SK-N-SH treated with all-trans-retinoic acid at 6 μM for 48 hours (cell line): ENCODE results near the gene STXBP3.

Experiments
- ATAC-seq: fragments of 200-7000 bp; cut with Tn5 transposase; 3 replicates; pipeline ENCODE4 v1.9.1; 2020; ENCODE audit warnings: mild to moderate bottlenecking, moderate library complexity
- ARNTL ChIP-seq: fragments of 450-650 bp; formaldehyde crosslinking; IDR thresholded peaks from 2 replicates; pipeline ENCODE4 v1.5.0; 2020; ENCODE audit warnings: low read depth, mild to moderate bottlenecking, moderate library complexity, borderline replicate concordance
- BACH2 ChIP-seq: fragments of 250-450 bp; sonication (Bioruptor Pico); IDR thresholded peaks from 2 replicates; pipeline ENCODE4 v1.9.0; 2021; ENCODE audit warnings: mild to moderate bottlenecking, borderline replicate concordance
- CREB5 ChIP-seq: fragments of 250-450 bp; sonication (Bioruptor Pico); IDR thresholded peaks from 2 replicates; pipeline ENCODE4 v1.5.1; 2020; ENCODE audit warnings: low read depth, mild to moderate bottlenecking, moderate library complexity
- CSDC2 ChIP-seq: fragments of 250-450 bp; sonication (Bioruptor Pico); IDR thresholded peaks from 2 replicates; pipeline ENCODE4 v1.5.0; 2020; ENCODE audit warnings: mild to moderate bottlenecking, moderate library complexity
- ESRRG ChIP-seq: fragments of 250-450 bp; sonication (Bioruptor Pico); IDR thresholded peaks from 2 replicates; pipeline ENCODE4 v1.6.1; 2021; ENCODE audit warnings: mild to moderate bottlenecking
- GLIS3 ChIP-seq: fragments of 250-450 bp; sonication (Bioruptor Pico); IDR thresholded peaks from 2 replicates; pipeline ENCODE4 v1.5.0; 2020; ENCODE audit warnings: mild to moderate bottlenecking, moderate library complexity
- ISL1 ChIP-seq: fragments of 250-450 bp; sonication (Bioruptor Pico); IDR thresholded peaks from 2 replicates; pipeline ENCODE4 v2.1.2; 2022; ENCODE audit warnings: mild to moderate bottlenecking, moderate library complexity
- OSR1 ChIP-seq: fragments of 250-450 bp; sonication (Bioruptor Pico); IDR thresholded peaks from 2 replicates; pipeline ENCODE4 v1.8.0; 2022; ENCODE audit warnings: moderate library complexity, mild to moderate bottlenecking, inconsistent platforms
- POU6F1 ChIP-seq: fragments of 250-450 bp; sonication (Bioruptor Pico); IDR thresholded peaks from 2 replicates; pipeline ENCODE4 v1.8.0; 2021; ENCODE audit warnings: low read depth, mild to moderate bottlenecking, moderate library complexity, borderline replicate concordance
- PPARA ChIP-seq: fragments of 250-450 bp; sonication (Bioruptor Pico); IDR thresholded peaks from 2 replicates; pipeline ENCODE4 v1.5.0; 2020; ENCODE audit warnings: mild to moderate bottlenecking, borderline replicate concordance
- RARB ChIP-seq: fragments of 250-450 bp; sonication (Bioruptor Pico); IDR thresholded peaks from 2 replicates; pipeline ENCODE4 v1.8.0; 2021; ENCODE audit warnings: mild to moderate bottlenecking, moderate library complexity
- SNAI2 ChIP-seq: fragments of 250-450 bp; sonication (Bioruptor Pico); IDR thresholded peaks from 2 replicates; pipeline ENCODE4 v1.5.0; 2020; ENCODE audit warnings: mild to moderate bottlenecking, moderate library complexity
- TCF4 ChIP-seq: fragments of 250-450 bp; sonication (Bioruptor Pico); IDR thresholded peaks from 2 replicates; pipeline ENCODE4 v1.8.0; 2021; ENCODE audit warnings: mild to moderate bottlenecking, moderate library complexity, borderline replicate concordance
- TOX ChIP-seq: fragments of 250-450 bp; sonication (Bioruptor Pico); IDR thresholded peaks from 2 replicates; pipeline ENCODE4 v1.8.0; 2021; ENCODE audit warnings: mild to moderate bottlenecking, moderate library complexity, borderline replicate concordance
- ZC3H10 ChIP-seq: fragments of 250-450 bp; sonication (Bioruptor Pico); IDR thresholded peaks from 2 replicates; pipeline ENCODE4 v1.5.1; 2021; ENCODE audit warnings: mild to moderate bottlenecking, moderate library complexity
- ZFP30 ChIP-seq: fragments of 450-650 bp; formaldehyde crosslinking; IDR thresholded peaks from 2 replicates; pipeline ENCODE4 v1.5.0; 2022; ENCODE audit warnings: mild to moderate bottlenecking, moderate library complexity
- ZNF565 ChIP-seq: fragments of 450-650 bp; formaldehyde crosslinking; conservative IDR thresholded peaks from 2 replicates; pipeline ENCODE4 v1.5.0; 2020; ENCODE audit warnings: low read depth, mild to moderate bottlenecking, moderate library complexity
- ZNF8 ChIP-seq: fragments of 450-650 bp; formaldehyde crosslinking; IDR thresholded peaks from 2 replicates; pipeline ENCODE4 v1.5.0; 2020; ENCODE audit warnings: mild to moderate bottlenecking, moderate library complexity
- TF ChIP-seq, protein P1 (sequence below): fragments of 250-450 bp; sonication (Bioruptor Pico); IDR thresholded peaks from 2 replicates; pipeline ENCODE4 v1.5.1; 2021; ENCODE audit warnings: mild to moderate bottlenecking, moderate library complexity
- TF ChIP-seq, protein P2 (sequence below): fragments of 250-450 bp; sonication (Bioruptor Pico); IDR thresholded peaks from 2 replicates; pipeline ENCODE4 v1.5.0; 2020; ENCODE audit warnings: mild to moderate bottlenecking, moderate library complexity

Gene STXBP3

GRCh38 chr1:108845446-108845845 is 99.0 kb downstream of the STXBP3 start:
- TF ChIP-seq TOX: no peak
- no peak for TF ChIP-seq CSDC2
- no peak for TF ChIP-seq ISL1 (CRISPR knock-in tag)
- TF ChIP-seq ZC3H10 (CRISPR knock-in tag): no peak
- TF ChIP-seq ARNTL (CRISPR knock-in tag): no peak
- TF ChIP-seq, protein P1, sequence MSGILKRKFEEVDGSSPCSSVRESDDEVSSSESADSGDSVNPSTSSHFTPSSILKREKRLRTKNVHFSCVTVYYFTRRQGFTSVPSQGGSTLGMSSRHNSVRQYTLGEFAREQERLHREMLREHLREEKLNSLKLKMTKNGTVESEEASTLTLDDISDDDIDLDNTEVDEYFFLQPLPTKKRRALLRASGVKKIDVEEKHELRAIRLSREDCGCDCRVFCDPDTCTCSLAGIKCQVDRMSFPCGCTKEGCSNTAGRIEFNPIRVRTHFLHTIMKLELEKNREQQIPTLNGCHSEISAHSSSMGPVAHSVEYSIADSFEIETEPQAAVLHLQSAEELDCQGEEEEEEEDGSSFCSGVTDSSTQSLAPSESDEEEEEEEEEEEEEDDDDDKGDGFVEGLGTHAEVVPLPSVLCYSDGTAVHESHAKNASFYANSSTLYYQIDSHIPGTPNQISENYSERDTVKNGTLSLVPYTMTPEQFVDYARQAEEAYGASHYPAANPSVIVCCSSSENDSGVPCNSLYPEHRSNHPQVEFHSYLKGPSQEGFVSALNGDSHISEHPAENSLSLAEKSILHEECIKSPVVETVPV (CRISPR knock-in tag): no peak
- no peak for TF ChIP-seq BACH2 (CRISPR knock-in tag)
- TF ChIP-seq SNAI2: no peak
- no peak for ATAC-seq

DNA sequence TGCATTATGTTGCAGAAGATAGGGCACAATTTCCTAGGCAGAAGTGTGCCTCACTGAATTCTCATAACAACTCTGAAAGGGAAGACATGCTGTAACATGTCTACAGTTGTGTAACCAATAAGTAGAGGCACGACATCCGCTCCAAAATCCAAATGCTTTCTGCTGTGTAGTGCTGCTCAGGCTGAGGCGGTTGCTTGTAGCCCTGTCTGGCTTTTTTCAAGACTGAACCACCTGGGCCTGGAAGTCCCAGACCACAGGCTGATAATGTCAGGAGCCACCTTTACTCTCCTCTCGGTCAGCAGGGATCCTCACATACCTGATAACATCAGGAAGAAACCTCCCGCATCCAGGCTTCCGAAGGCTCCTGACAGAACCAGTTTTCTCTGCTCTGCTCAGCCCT is 99.5 kb downstream of the STXBP3 start:
- ATAC-seq: no peak
- TF ChIP-seq RARB (CRISPR knock-in tag): no peak
- TF ChIP-seq ISL1 (CRISPR knock-in tag): no peak
- TF ChIP-seq CREB5 (CRISPR knock-in tag): no peak
- TF ChIP-seq POU6F1 (CRISPR knock-in tag): no peak
- no peak for TF ChIP-seq GLIS3 (CRISPR knock-in tag)

DNA sequence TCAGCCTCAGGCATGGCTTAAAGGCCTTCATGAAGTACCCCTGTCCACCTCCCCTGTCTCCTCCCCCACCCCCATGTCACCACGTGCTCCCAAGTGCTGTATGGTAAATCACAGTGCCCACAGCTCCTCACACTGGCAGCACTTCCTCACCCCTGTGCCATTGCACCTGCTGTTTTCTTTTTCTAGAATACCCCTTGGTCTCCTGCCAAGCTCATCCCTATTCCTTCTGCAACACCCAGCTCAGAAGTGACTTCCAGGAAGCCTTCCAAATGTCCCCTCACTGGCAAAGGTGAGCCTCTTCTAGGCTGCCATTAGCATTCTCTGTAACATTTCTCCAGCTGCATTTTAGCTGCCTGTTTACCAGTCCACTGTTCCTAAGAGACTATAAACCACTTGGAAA is 101.0 kb downstream of the STXBP3 start:
- ATAC-seq: no peak
- TF ChIP-seq CSDC2 (no peak), TOX (no peak)

GRCh38 chr1:108848806-108849205 is 102.3 kb downstream of the STXBP3 start:
- TF ChIP-seq, protein P1 (CRISPR knock-in tag): no peak
- TF ChIP-seq ZC3H10 (CRISPR knock-in tag) (no peak), OSR1 (CRISPR knock-in tag) (no peak), GLIS3 (CRISPR knock-in tag) (no peak), ZNF565 (CRISPR knock-in tag) (no peak), RARB (CRISPR knock-in tag) (no peak), PPARA (no peak), ZNF8 (no peak), ISL1 (CRISPR knock-in tag) (no peak), CSDC2 (no peak), TOX (no peak)
- TF ChIP-seq, all 23 proteins: peak for 0
- ATAC-seq: no peak

- no peak for ATAC-seq
- TF ChIP-seq, protein P2, sequence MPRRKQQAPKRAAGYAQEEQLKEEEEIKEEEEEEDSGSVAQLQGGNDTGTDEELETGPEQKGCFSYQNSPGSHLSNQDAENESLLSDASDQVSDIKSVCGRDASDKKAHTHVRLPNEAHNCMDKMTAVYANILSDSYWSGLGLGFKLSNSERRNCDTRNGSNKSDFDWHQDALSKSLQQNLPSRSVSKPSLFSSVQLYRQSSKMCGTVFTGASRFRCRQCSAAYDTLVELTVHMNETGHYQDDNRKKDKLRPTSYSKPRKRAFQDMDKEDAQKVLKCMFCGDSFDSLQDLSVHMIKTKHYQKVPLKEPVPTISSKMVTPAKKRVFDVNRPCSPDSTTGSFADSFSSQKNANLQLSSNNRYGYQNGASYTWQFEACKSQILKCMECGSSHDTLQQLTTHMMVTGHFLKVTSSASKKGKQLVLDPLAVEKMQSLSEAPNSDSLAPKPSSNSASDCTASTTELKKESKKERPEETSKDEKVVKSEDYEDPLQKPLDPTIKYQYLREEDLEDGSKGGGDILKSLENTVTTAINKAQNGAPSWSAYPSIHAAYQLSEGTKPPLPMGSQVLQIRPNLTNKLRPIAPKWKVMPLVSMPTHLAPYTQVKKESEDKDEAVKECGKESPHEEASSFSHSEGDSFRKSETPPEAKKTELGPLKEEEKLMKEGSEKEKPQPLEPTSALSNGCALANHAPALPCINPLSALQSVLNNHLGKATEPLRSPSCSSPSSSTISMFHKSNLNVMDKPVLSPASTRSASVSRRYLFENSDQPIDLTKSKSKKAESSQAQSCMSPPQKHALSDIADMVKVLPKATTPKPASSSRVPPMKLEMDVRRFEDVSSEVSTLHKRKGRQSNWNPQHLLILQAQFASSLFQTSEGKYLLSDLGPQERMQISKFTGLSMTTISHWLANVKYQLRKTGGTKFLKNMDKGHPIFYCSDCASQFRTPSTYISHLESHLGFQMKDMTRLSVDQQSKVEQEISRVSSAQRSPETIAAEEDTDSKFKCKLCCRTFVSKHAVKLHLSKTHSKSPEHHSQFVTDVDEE: no peak
- TF ChIP-seq POU6F1 (CRISPR knock-in tag) (no peak), GLIS3 (CRISPR knock-in tag) (no peak), ZC3H10 (CRISPR knock-in tag) (no peak), PPARA (no peak), OSR1 (CRISPR knock-in tag) (no peak), ZNF8 (no peak), ISL1 (CRISPR knock-in tag) (no peak), ARNTL (CRISPR knock-in tag) (no peak), ESRRG (CRISPR knock-in tag) (no peak), TCF4 (CRISPR knock-in tag) (no peak), TOX (no peak), CREB5 (CRISPR knock-in tag) (no peak), CSDC2 (no peak), ZFP30 (CRISPR knock-in tag) (no peak), SNAI2 (no peak)
Observed at GRCh38 chr1:108850929-108851328, 104.5 kb downstream of the STXBP3 start.
